Body of pancreas (tissue), 4 donors: ENCODE results near the gene ACSL6.

Source experiments
- CTCF ChIP-seq, 7 experiments: fragments of 450-650 bp in 4 of 7; fragments of 200-600 bp in 3 of 7; sonication (generic) in 3 of 7; IDR thresholded peaks; one replicate each; pipeline ENCODE4 v1.5.1; 2016 to 2019; ENCODE audit warnings: antibody characterized with exemption in 7 of 7
- POLR2A ChIP-seq, 3 donors: fragments of 450-650 bp; IDR thresholded peaks; one replicate each; pipeline ENCODE4 v1.6.1; 2016; ENCODE audit warnings: antibody characterized with exemption in 3 of 3, mild to moderate bottlenecking in 2 of 3

GRCh38 chr5:132059696-132060500, 48.4 kb upstream of the ACSL6 start:
- no peak for TF ChIP-seq CTCF (IDR thresholded peaks at IDR 0.05)
- no peak for TF ChIP-seq POLR2A (IDR thresholded peaks at IDR 0.05)
